H9 (cell line): ENCODE results near the gene RGP1. TPM values are rescaled to one million over a fixed set of nuclear protein-coding genes. Genes with fewer than 3 reads are reported as not detected.

Source experiments
- DNase-seq: peaks from one replicate; pipeline ENCODE4 v3.0.0-alpha.2; 2017
- H2AFZ ChIP-seq: one replicate; pipeline ENCODE4 v1.6.1; 2013; ENCODE audit warnings: mild to moderate bottlenecking, low read length, control low read depth, moderate library complexity
- H2AK5ac ChIP-seq: 2 replicates; pipeline ENCODE4 v1.6.1; 2013; ENCODE audit warnings: low read length, control low read depth, mixed read lengths; ENCODE audit not compliant: insufficient read length
- H2BK120ac ChIP-seq: one replicate; pipeline ENCODE4 v1.6.1; 2013; ENCODE audit warnings: low read depth, mild to moderate bottlenecking, low read length, control low read depth, inconsistent platforms; ENCODE audit not compliant: poor library complexity, severe bottlenecking
- H2BK12ac ChIP-seq: 2 replicates; pipeline ENCODE4 v1.6.1; 2013; ENCODE audit warnings: low read length, control low read depth, mixed read lengths, low read depth; ENCODE audit not compliant: insufficient read length
- H2BK15ac ChIP-seq: 2 replicates; pipeline ENCODE4 v1.6.1; 2013; ENCODE audit warnings: low read depth, low read length, control low read depth
- H2BK20ac ChIP-seq: one replicate; pipeline ENCODE4 v1.6.1; 2013; ENCODE audit warnings: low read depth, mild to moderate bottlenecking, low read length, control low read depth, inconsistent platforms; ENCODE audit not compliant: poor library complexity, severe bottlenecking
- H2BK5ac ChIP-seq: 2 replicates; pipeline ENCODE4 v1.6.1; 2013; ENCODE audit warnings: low read length, control low read depth, mixed read lengths; ENCODE audit not compliant: insufficient read length
- H3K14ac ChIP-seq: 2 replicates; pipeline ENCODE4 v1.6.1; 2013; ENCODE audit warnings: low read length, control low read depth; ENCODE audit not compliant: insufficient read depth
- H3K18ac ChIP-seq: 2 replicates; pipeline ENCODE4 v1.6.1; 2013; ENCODE audit warnings: low read depth, mild to moderate bottlenecking, mixed read lengths, low read length, control low read depth; ENCODE audit not compliant: insufficient read length
- H3K23ac ChIP-seq: 2 replicates; pipeline ENCODE4 v1.6.1; 2013; ENCODE audit warnings: low read length, control low read depth, mixed read lengths, low read depth; ENCODE audit not compliant: insufficient read length
- H3K23me2 ChIP-seq: 2 replicates; pipeline ENCODE4 v1.6.1; 2013; ENCODE audit warnings: low read depth, mild to moderate bottlenecking, mixed read lengths, low read length, control low read depth; ENCODE audit not compliant: insufficient read length, poor library complexity, severe bottlenecking
- H3K27ac ChIP-seq: 2 replicates; pipeline ENCODE4 v1.5.1; 2013; ENCODE audit warnings: low read length, control low read depth, mixed read lengths, low read depth; ENCODE audit not compliant: insufficient read length
- H3K27me3 ChIP-seq: 2 replicates; pipeline ENCODE4 v1.6.1; 2013; ENCODE audit warnings: low read length, control low read depth, inconsistent platforms; ENCODE audit not compliant: insufficient read depth
- H3K4ac ChIP-seq: 2 replicates; pipeline ENCODE4 v1.6.1; 2013; ENCODE audit warnings: low read depth, mild to moderate bottlenecking, control low read depth, inconsistent platforms, low read length, moderate library complexity
- H3K4me1 ChIP-seq: 2 replicates; pipeline ENCODE4 v1.6.1; 2013; ENCODE audit warnings: low read length, control low read depth, inconsistent platforms; ENCODE audit not compliant: insufficient read depth
- H3K4me2 ChIP-seq: 2 replicates; pipeline ENCODE4 v1.6.1; 2013; ENCODE audit warnings: low read length, control low read depth, mixed read lengths; ENCODE audit not compliant: insufficient read length, insufficient read depth
- H3K56ac ChIP-seq: 2 replicates; pipeline ENCODE4 v1.6.1; 2013; ENCODE audit warnings: low read depth, mild to moderate bottlenecking, mixed read lengths, low read length, control low read depth; ENCODE audit not compliant: insufficient read length
- H3K79me1 ChIP-seq: 2 replicates; pipeline ENCODE4 v1.6.1; 2013; ENCODE audit warnings: low read depth, mild to moderate bottlenecking, moderate library complexity, low read length, control low read depth, inconsistent platforms; ENCODE audit not compliant: insufficient read depth, poor library complexity, severe bottlenecking
- H3K79me2 ChIP-seq: 2 replicates; pipeline ENCODE4 v1.6.1; 2013; ENCODE audit warnings: low read length, control low read depth, inconsistent platforms; ENCODE audit not compliant: insufficient read depth
- H3K9ac ChIP-seq: 2 replicates; pipeline ENCODE4 v1.6.1; 2013; ENCODE audit warnings: low read length, control low read depth, mixed read lengths; ENCODE audit not compliant: insufficient read length; ENCODE audit errors: extremely low read depth
- H3K9me3 ChIP-seq: one replicate; pipeline ENCODE4 v1.6.1; 2013; ENCODE audit warnings: low read depth, low read length, inconsistent platforms; ENCODE audit not compliant: control insufficient read depth
- H3T11ph ChIP-seq: one replicate; pipeline ENCODE4 v1.6.1; 2013; ENCODE audit warnings: mild to moderate bottlenecking, low read length, control low read depth, inconsistent platforms
- H4K20me1 ChIP-seq: one replicate; pipeline ENCODE4 v1.6.1; 2013; ENCODE audit not compliant: control insufficient read depth, insufficient read length, insufficient read depth
- H4K5ac ChIP-seq: 2 replicates; pipeline ENCODE4 v1.6.1; 2013; ENCODE audit warnings: low read depth, mild to moderate bottlenecking, mixed read lengths, low read length, control low read depth; ENCODE audit not compliant: insufficient read length
- H4K8ac ChIP-seq: replicated peaks from 2 replicates; pipeline ENCODE4 v1.6.1; 2013; ENCODE audit warnings: low read length, control low read depth, mixed read lengths, low read depth; ENCODE audit not compliant: insufficient read length
- H4K91ac ChIP-seq: 2 replicates; pipeline ENCODE4 v1.6.1; 2013; ENCODE audit warnings: low read depth, mild to moderate bottlenecking, moderate library complexity, mixed read lengths, low read length, control low read depth; ENCODE audit not compliant: insufficient read length
- H3K27ac Mint-ChIP-seq, 3 experiments: 2 replicates in 2 of 3; 3 replicates in 1 of 3; pipeline ENCODE4 v1.8.0; 2020 to 2021; ENCODE audit warnings: mixed read lengths in 3 of 3, mild to moderate bottlenecking in 1 of 3, moderate library complexity in 1 of 3
- H3K27me3 Mint-ChIP-seq: 2 replicates; pipeline ENCODE4 v1.8.0; 2021; ENCODE audit warnings: low read depth, mild to moderate bottlenecking, moderate library complexity, mixed read lengths
- H3K36me3 Mint-ChIP-seq, 3 experiments: 2 replicates in 2 of 3; 3 replicates in 1 of 3; pipeline ENCODE4 v1.8.0; 2020 to 2021; ENCODE audit warnings: low read depth in 3 of 3, mixed read lengths in 3 of 3; ENCODE audit not compliant: insufficient read depth in 1 of 3
- H3K4me1 Mint-ChIP-seq, 2 experiments: 2 replicates each; pipeline ENCODE4 v1.8.0; 2020; ENCODE audit warnings: mixed read lengths in 2 of 2
- H3K4me3 Mint-ChIP-seq, 2 experiments: 2 replicates in 1 of 2; 3 replicates in 1 of 2; pipeline ENCODE4 v1.8.0; 2020 to 2021; ENCODE audit warnings: mild to moderate bottlenecking in 2 of 2, mixed read lengths in 2 of 2, moderate library complexity in 1 of 2
- H3K9me3 Mint-ChIP-seq, 2 experiments: 2 replicates in 1 of 2; 3 replicates in 1 of 2; pipeline ENCODE4 v1.8.0; 2020; ENCODE audit warnings: mild to moderate bottlenecking in 2 of 2, mixed read lengths in 2 of 2, moderate library complexity in 1 of 2
- total RNA-seq: library from RNA; stranded (reverse); gene quantifications from 2 replicates; pipeline ENCODE4 v1.2.1, GENCODE V29; 2021
- TF ChIP-seq, protein P1 (sequence below): fragments of 200-600 bp; sonication (generic); conservative IDR thresholded peaks from 3 replicates; pipeline ENCODE4 v1.8.0; 2021; ENCODE audit warnings: antibody characterized with exemption, mild to moderate bottlenecking

RGP1 gene
- total RNA-seq, 1 experiment from 2014 or later = 25.7 TPM

- no peak overlapping the region for H2BK12ac ChIP-seq
- no peak overlapping the region for H3K4ac ChIP-seq
- Mint-ChIP-seq H3K27me3 (no peaks in the 10 kb centered on the region), H3K4me3 (peak overlapping the region; percentile 93 to 97), H3K27ac (peak overlapping the region in 1 of 3 experiments; percentile 80; a peak in 1 of 7 replicates), H3K36me3 (peaks cover 14 to 21% (median 19%) of the 10 kb centered on the region in 3 experiments; a peak in 6 of 7 replicates), H3K4me1 (peaks cover 33 to 38% of the 10 kb centered on the region in 2 experiments), H3K9me3 (no peaks in the 10 kb centered on the region)
- no peaks in the 10 kb centered on the region for H3K4me1 ChIP-seq
- no peak overlapping the region for H2BK5ac ChIP-seq
- H3K79me1 ChIP-seq = no peaks in the 10 kb centered on the region
- TF ChIP-seq, protein P1, sequence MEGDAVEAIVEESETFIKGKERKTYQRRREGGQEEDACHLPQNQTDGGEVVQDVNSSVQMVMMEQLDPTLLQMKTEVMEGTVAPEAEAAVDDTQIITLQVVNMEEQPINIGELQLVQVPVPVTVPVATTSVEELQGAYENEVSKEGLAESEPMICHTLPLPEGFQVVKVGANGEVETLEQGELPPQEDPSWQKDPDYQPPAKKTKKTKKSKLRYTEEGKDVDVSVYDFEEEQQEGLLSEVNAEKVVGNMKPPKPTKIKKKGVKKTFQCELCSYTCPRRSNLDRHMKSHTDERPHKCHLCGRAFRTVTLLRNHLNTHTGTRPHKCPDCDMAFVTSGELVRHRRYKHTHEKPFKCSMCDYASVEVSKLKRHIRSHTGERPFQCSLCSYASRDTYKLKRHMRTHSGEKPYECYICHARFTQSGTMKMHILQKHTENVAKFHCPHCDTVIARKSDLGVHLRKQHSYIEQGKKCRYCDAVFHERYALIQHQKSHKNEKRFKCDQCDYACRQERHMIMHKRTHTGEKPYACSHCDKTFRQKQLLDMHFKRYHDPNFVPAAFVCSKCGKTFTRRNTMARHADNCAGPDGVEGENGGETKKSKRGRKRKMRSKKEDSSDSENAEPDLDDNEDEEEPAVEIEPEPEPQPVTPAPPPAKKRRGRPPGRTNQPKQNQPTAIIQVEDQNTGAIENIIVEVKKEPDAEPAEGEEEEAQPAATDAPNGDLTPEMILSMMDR = no peak
- no peak overlapping the region for H2BK15ac ChIP-seq
- H3K79me2 ChIP-seq = no peaks in the 10 kb centered on the region; the same call in 1 of the 2 replicates
- DNase-seq = no peak
- H3K27me3 ChIP-seq = no peaks in the 10 kb centered on the region
- H3K27ac ChIP-seq = no peak overlapping the region
- no peak overlapping the region for H2AK5ac ChIP-seq
- no peak overlapping the region for H3K56ac ChIP-seq
- H3T11ph ChIP-seq = no peak overlapping the region
- H3K9ac ChIP-seq = no peak overlapping the region
- H3K14ac ChIP-seq = no peak overlapping the region
- no peak overlapping the region for H4K5ac ChIP-seq
- no peak overlapping the region for H4K8ac ChIP-seq
- no peak overlapping the region for H3K18ac ChIP-seq
- H4K20me1 ChIP-seq = no peaks in the 10 kb centered on the region
- no peak overlapping the region for H2BK120ac ChIP-seq
- H3K4me2 ChIP-seq = peak overlapping the region; percentile 46
- no peak overlapping the region for H4K91ac ChIP-seq
- no peak overlapping the region for H2BK20ac ChIP-seq
- no peaks in the 10 kb centered on the region for H3K9me3 ChIP-seq
- no peak overlapping the region for H3K23ac ChIP-seq
- H2AFZ ChIP-seq = no peak overlapping the region
- peaks cover 3% of the 10 kb centered on the region for H3K23me2 ChIP-seq
These were observed 8.8 kb downstream of the RGP1 start for GRCh38 chr9:35757892-35758275.
